ENCODE measurements around the gene LORICRIN. TPM values are rescaled to one million over a fixed set of nuclear protein-coding genes. Genes with fewer than 3 reads are reported as not detected.
"Not testable (repeated sequence)": the region's sequence is repeated elsewhere in the genome, so short reads cannot be mapped to it uniquely, and the experiment has no call there.

Gene LORICRIN, protein sequence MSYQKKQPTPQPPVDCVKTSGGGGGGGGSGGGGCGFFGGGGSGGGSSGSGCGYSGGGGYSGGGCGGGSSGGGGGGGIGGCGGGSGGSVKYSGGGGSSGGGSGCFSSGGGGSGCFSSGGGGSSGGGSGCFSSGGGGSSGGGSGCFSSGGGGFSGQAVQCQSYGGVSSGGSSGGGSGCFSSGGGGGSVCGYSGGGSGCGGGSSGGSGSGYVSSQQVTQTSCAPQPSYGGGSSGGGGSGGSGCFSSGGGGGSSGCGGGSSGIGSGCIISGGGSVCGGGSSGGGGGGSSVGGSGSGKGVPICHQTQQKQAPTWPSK
- not detected for polyA plus RNA-seq

DNA sequence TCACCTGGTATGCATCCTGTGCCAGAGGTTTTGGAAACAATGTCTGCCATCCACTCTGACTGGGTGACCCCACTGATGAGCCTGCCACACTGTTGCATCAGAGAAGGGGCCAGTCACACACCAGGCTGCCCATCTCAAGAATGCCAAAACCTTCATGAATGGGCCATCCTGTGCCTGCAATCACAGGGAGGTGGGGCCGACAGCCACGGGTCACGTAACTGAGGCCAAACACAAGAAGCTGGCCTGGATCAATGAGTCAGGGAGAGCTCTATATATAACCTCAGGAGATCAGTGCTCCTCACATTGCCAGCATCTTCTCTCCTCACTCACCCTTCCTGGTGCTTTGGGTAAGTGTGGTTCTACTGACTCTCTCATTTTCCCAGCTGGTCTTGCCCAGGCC lies at the start of gene LORICRIN:
LORICRIN (plus strand) TSS at position 301 of the 400 bp plus-strand sequence. CDS start 1,263 bp downstream, outside the sequence.
- H3K36me3 Mint-ChIP-seq, result no peaks in the 10 kb centered on the region
- H3K27ac Mint-ChIP-seq, result no peak within 1 kb of the TSS
- H3K4me1 Mint-ChIP-seq, result peaks cover 19 to 21% (median 20%) of the 10 kb centered on the region in 3 donors
- H3K27me3 Mint-ChIP-seq, result peaks cover 30% of the 10 kb centered on the region
- H3K9me3 Mint-ChIP-seq, result no peaks in the 10 kb centered on the region
- peak within 1 kb of the TSS; percentile 68 to 93 (median 80) for H3K4me3 Mint-ChIP-seq

DNA sequence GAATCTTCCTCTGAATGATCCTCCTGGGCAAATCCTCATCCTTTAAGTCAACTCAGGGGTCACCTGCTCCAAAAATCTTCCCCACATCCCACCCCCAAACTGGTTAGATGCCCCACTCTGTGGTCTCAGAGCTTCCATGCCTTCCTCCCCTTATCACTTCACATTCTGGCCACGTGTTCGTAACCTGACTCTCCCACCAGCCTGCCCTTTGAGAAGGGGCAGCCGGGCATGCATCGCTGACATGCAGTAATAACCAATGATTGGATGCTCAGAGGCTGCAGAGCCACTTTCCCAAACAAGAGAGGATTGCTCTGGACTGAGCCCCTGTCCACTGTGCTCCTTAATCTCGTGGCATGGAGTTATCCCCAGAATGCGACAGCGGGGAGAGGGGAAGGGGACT lies 49.3 kb upstream of the LORICRIN start:
- Mint-ChIP-seq H3K27me3 (peaks cover 9% of the 10 kb centered on the region), H3K9me3 (peaks cover 0 to 2% (median 0%) of the 10 kb centered on the region in 3 donors), H3K4me3 (no peak overlapping the region), H3K27ac (no peak overlapping the region), H3K4me1 (no peaks in the 10 kb centered on the region), H3K36me3 (no peaks in the 10 kb centered on the region)

DNA sequence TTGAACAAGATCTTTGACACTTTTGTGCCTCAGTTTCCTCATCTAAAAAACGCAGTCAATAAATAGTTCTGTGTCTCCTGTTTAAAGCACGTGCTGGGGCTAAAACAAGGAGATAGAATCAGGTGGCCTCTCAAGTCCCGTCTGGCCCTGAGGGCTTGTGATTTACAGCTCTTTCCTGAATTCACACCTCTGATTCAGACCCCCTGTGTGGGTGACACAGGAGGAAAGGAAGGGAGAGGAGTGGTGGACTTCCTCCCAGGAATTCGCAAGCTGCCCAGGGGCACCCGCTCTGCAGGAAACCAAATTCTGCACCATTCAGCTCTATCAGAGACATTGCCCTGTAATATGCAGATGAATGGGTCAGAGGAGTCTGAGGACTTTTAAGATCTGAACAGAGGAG lies 47.3 kb upstream of the LORICRIN start:
- Mint-ChIP-seq H3K9me3 (peaks cover 0 to 5% (median 0%) of the 10 kb centered on the region in 3 donors), H3K27ac (no peak overlapping the region), H3K4me1 (no peaks in the 10 kb centered on the region), H3K27me3 (peaks cover 8% of the 10 kb centered on the region), H3K36me3 (no peaks in the 10 kb centered on the region), H3K4me3 (no peak overlapping the region)

DNA sequence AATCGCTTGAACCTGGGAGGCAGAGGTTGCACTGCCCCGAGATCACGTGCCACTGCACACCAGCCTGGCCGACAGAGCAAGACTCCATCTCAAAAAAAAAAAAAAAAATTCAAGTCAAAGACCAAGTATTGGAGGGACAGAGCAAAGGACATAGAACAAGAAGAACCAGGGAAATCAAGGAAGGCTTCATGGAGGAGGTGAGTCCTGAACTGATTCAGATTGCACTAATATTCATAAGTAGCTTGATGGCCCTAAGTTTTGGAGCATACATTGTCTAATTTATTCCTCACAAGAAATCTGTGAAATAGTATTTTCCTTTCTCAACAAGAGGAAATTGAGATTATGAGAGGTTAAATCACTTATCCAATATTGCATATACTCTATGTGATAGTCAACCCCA lies 46.0 kb upstream of the LORICRIN start:
- Mint-ChIP-seq H3K9me3 (peaks cover 0 to 5% (median 0%) of the 10 kb centered on the region in 3 donors), H3K27ac (no peak overlapping the region), H3K4me1 (no peaks in the 10 kb centered on the region)

DNA sequence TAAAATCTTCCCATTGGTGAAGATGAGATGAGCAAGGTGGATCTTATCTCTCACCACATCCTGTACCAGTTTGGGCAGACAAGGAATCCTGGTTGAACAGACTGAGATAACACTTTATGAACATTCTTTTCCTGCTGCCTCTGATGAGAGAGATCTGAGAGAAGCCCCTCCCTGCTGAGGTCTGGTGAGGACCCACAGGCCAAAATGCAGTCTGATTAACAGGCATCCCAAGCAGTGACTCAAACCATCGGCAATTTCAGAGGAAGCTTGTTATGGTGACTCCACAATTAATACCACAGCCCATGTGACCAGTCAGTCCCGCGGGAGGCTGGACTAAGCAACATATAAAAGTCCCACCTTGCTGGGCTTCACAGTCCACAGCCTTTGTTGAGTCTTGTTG lies 42.3 kb upstream of the LORICRIN start, which contains the start of gene PRR9:
PRR9 (plus strand) TSS at position 373 of the 400 bp plus-strand sequence. CDS start 561 bp downstream, outside the sequence.
- Mint-ChIP-seq H3K4me3 (no peak within 1 kb of the TSS), H3K9me3 (peaks cover 0 to 5% (median 0%) of the 10 kb centered on the region in 3 donors), H3K4me1 (no peaks in the 10 kb centered on the region), H3K36me3 (peaks cover 3% of the 10 kb centered on the region), H3K27me3 (peaks cover 2% of the 10 kb centered on the region), H3K27ac (no peak within 1 kb of the TSS)

More for the DNA sequence above, 46.0 kb upstream of the LORICRIN start:
- H3K4me3 Mint-ChIP-seq, result no peak overlapping the region
- H3K27me3 Mint-ChIP-seq, result peaks cover 5% of the 10 kb centered on the region
- peaks cover 2% of the 10 kb centered on the region for H3K36me3 Mint-ChIP-seq

DNA sequence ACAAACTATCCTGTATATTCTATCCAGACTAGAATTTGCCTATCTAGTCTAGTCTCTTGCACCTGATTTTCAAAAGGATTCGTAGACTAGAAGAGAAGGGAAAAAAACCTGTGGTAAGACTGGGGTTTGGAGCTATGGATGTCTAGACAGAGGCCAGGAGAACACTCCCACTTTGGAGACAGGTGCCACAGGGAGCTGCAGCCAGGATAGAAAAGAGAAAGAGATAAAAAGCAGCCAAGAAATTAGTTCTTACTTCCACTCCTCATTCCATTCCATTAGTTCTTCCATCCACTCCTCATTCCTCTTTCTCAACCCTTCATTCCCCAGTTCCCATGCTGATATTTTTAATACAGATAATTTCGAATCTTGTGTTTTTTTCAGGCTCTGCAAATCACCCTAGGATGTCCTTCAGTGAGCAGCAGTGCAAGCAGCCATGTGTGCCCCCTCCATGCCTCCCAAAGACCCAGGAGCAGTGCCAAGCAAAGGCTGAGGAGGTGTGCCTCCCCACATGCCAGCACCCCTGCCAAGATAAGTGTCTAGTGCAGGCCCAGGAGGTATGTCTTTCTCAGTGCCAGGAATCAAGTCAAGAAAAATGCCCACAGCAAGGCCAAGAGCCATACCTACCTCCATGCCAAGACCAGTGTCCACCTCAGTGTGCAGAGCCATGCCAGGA lies 41.6 kb upstream of the LORICRIN start:
- Mint-ChIP-seq H3K27ac (no peak overlapping the region), H3K36me3 (peaks cover 3% of the 10 kb centered on the region), H3K4me1 (no peaks in the 10 kb centered on the region), H3K9me3 (peaks cover 0 to 5% (median 0%) of the 10 kb centered on the region in 3 donors), H3K4me3 (no peak overlapping the region), H3K27me3 (peaks cover 2% of the 10 kb centered on the region)

DNA sequence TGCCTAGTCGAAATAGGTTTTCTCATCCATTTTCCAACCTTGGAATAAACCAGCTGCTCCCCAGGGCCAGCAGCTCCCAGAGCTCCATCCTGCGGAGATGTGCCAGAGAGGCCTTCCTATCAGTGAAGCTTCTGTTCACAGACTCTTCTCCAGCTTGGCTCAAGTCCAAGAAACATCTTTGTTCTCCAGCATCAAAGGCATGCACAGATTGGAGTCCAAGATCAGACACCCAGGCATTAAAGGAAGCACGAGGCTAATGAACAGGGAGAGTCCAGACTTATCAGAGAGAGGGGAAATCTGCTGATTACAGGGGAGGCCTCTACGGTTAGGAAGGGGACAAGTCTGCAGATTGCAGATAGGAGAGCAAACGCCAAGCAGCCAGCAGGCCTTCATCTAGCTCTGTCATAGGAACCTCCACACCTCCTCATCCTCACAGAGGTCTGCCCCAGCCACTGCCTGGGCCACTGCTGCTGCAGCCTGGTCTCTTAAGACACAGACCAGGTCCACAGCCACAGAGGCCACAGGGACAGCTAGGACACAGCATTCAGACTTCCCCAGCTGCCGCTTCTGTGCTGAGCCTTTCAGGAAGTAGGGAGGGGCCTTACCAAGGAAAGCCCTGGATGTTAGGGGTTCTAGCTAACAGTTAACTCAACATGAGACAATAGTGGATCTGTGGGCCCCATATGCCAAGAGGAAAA lies 38.7 kb upstream of the LORICRIN start:
- no peak overlapping the region for H3K4me3 Mint-ChIP-seq
- H3K27ac Mint-ChIP-seq, result no peak overlapping the region
- H3K9me3 Mint-ChIP-seq, result no peaks in the 10 kb centered on the region
- H3K36me3 Mint-ChIP-seq, result peaks cover 3% of the 10 kb centered on the region
- peaks cover 0 to 2% (median 0%) of the 10 kb centered on the region in 3 donors for H3K4me1 Mint-ChIP-seq
- peaks cover 11% of the 10 kb centered on the region for H3K27me3 Mint-ChIP-seq

DNA sequence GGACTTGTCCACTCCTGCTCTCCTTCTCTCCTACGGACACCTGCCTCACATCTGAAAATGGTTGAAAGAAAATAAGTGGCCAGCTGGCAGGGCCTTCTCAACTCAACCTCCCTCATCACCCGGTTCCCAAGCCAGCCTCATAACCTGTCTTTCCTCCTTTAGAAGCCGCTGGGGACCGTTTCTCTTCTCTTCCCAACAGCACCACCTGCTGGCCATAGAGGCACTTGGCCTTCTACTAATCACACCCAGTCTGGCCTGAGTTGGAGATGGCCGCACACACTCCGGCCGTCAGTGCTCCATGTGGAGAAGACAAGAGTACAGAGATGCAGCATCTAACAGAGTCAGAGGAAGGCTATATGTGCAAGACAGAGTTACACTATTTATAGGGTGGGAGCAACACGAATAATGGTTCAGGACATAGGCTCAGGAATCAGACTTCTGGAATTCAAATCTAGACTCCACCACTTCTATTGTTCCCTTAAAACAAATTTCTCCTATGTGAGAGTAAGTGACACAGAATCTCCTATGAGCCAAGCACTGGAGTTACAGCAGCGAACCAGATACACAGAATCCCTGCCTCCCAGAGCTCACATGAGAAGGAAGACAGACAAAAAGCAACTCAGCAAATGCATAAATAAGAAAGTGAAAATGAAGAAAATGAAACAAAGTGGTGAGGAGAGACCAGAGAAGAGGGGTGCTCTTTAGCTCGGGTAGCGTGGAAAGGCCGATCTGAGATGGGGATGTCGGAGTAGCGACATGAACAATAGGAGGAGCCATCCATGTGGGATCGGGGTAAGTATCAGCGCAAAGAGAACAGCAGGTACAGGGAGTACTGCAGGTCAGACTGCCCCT lies 36.2 kb upstream of the LORICRIN start:
- H3K9me3 Mint-ChIP-seq, H3K27me3 Mint-ChIP-seq, H3K4me3 Mint-ChIP-seq, H3K4me1 Mint-ChIP-seq, H3K36me3 Mint-ChIP-seq: not testable (repeated sequence)
- peak overlapping the region in 1 of 3 donors; percentile 7 for H3K27ac Mint-ChIP-seq

DNA sequence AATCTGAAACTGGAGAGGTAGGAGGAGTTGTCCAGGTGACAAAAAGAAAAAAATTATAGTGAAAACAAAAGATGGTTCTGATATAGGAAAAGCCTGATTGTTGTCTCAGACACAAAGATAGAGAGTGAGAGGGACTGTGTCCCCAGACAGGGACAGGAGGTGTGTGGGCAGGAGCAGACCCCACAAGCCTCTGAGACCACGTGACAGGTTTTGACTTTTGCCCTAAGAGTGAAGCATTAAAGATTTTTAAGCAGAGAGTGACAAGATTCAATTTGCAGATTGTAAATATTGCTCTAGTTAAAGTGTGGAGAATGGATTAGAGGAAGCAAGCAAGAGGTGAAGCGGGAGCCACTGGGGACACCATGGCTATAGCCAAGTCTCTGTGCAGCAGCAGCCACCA lies 31.7 kb upstream of the LORICRIN start:
- no peak overlapping the region for H3K4me3 Mint-ChIP-seq
- no peak overlapping the region for H3K27ac Mint-ChIP-seq
- H3K27me3 Mint-ChIP-seq, result peaks cover 9% of the 10 kb centered on the region
- H3K36me3 Mint-ChIP-seq, result peaks cover 1% of the 10 kb centered on the region
- H3K9me3 Mint-ChIP-seq, result no peaks in the 10 kb centered on the region
- H3K4me1 Mint-ChIP-seq, result peaks cover 0 to 5% (median 2%) of the 10 kb centered on the region in 3 donors

DNA sequence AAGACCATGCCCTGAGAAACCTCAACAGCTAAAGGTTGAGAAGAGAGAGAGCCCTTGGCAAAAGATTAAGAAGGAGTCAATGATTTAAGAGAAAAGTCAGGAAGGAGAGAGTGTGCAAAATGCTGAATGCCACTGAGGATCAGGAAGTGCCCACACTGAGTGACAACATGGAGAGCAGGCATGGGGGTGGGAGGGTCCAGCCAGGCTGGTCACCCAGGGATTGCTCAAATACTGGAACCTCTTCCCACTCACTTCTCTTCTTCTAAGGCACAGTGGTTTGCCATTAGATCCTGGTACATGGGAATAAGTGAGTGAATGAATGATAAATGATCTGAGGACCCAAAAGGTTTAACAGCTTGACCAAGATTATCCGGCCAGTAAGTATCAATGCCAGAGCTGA lies 31.0 kb upstream of the LORICRIN start:
- Mint-ChIP-seq H3K4me1 (peaks cover 0 to 3% (median 2%) of the 10 kb centered on the region in 3 donors), H3K36me3 (peaks cover 1% of the 10 kb centered on the region), H3K27ac (no peak overlapping the region), H3K27me3 (peaks cover 4% of the 10 kb centered on the region), H3K4me3 (no peak overlapping the region), H3K9me3 (no peaks in the 10 kb centered on the region)

DNA sequence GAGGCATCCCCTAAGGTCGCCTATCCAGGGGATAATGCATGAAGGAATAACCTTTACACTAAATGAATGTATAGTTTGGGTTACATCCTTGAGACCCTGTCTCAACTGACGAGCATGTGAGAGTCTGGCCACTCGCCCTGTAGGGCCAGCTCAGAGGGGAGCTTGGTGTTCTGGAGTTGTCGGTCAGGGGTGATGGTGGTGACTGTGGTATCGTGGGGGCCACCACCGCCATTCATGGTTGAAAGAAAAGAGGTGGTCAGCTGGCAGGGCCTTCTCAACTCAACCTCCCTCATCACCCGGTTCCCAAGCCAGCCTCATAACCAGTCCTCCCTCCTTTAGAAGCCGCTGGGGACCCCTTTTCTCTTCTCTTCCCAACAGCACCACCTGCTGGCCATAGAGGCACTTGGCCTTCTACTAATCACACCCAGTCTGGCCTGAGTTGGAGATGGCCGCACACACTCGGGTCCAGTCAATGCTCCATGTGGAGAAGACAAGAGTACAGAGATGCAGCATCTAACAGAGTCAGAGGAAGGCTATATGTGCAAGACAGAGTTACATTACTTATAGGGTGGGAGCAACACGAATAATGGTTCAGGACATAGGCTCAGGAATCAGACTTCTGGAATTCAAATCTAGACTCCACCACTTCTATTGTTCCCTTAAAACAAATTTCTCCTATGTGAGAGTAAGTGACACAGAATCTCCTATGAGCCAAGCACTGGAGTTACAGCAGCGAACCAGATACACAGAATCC lies 30.2 kb upstream of the LORICRIN start:
- H3K4me3 Mint-ChIP-seq, H3K27ac Mint-ChIP-seq, H3K9me3 Mint-ChIP-seq, H3K36me3 Mint-ChIP-seq, H3K4me1 Mint-ChIP-seq, H3K27me3 Mint-ChIP-seq: not testable (repeated sequence)

DNA sequence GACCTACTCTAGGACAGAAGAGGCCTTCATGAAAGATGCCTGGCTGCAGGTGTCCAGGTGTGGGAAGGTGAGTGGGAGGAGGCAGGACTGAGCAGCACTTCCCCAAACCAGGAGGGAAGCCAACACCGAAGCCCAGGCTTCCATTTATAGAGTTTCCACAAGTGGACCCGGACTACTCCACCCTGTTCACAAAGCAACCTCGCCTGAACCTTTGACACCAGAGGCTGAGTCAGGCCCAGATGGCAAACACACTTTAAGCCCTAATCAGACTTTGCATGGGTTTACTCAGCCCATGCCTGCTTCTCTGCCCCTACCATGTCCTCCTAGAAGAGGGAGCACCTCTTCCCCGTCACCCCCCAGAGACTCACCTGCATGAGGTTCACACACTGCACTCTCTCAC lies 28.1 kb upstream of the LORICRIN start:
- H3K27ac Mint-ChIP-seq, result peak overlapping the region in 1 of 3 donors; percentile 28
- H3K9me3 Mint-ChIP-seq, result peaks cover 0 to 2% (median 0%) of the 10 kb centered on the region in 3 donors
- peaks cover 0 to 3% (median 2%) of the 10 kb centered on the region in 3 donors for H3K4me1 Mint-ChIP-seq
- no peaks in the 10 kb centered on the region for H3K27me3 Mint-ChIP-seq
- peaks cover 1% of the 10 kb centered on the region for H3K36me3 Mint-ChIP-seq
- no peak overlapping the region for H3K4me3 Mint-ChIP-seq

DNA sequence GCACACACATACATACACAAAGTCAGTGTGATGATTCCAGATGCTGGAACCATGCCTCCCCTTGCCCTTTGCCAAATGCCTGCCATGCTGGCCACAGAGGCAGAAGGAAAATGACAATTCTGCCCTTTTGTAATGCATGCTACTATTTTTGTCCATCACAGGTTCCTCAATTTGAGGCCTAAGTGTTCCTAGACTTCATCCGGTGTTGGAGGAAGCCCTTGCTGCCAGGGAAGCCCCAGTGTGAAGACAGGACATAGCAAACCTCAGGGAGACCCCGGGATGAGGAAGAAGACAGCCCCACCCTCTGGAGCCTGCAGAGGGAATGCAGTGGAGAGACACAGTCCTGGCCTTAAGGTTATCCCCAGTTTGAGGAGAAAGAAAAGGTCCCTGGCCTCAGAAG lies 27.7 kb upstream of the LORICRIN start:
- Mint-ChIP-seq H3K27me3 (no peaks in the 10 kb centered on the region), H3K9me3 (peaks cover 0 to 2% (median 0%) of the 10 kb centered on the region in 3 donors), H3K36me3 (peaks cover 1% of the 10 kb centered on the region), H3K4me1 (peaks cover 0 to 3% (median 2%) of the 10 kb centered on the region in 3 donors), H3K27ac (no peak overlapping the region), H3K4me3 (no peak overlapping the region)

DNA sequence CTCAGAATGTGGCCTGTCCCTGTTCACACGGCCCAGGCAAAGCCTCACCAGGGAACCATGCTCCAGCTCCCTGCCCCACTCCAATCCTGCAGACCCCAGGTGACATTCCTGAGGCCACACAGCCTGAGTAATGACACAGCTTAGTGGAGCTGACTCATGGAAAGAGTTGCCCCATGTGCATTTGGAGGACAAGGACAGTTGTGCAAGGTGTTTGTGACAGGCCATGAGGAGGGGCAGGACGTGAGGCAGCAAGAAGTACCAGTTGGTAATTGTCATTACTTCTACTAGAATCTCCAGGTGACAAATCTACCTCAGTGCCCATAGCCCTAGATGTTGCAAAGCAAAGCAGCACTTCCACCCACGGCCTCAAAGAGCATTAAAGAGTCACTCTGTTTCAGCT lies 26.9 kb upstream of the LORICRIN start:
- H3K36me3 Mint-ChIP-seq, result peaks cover 1% of the 10 kb centered on the region
- H3K27ac Mint-ChIP-seq, result no peak overlapping the region
- H3K9me3 Mint-ChIP-seq, result peaks cover 0 to 2% (median 0%) of the 10 kb centered on the region in 3 donors
- H3K4me1 Mint-ChIP-seq, result peaks cover 0 to 3% (median 2%) of the 10 kb centered on the region in 3 donors
- no peak overlapping the region for H3K4me3 Mint-ChIP-seq
- no peaks in the 10 kb centered on the region for H3K27me3 Mint-ChIP-seq
